ENCODE measurements around the gene SMAD4. TPM values are rescaled to one million over a fixed set of nuclear protein-coding genes. Genes with fewer than 3 reads are reported as not detected.

The SMAD4 gene
- total and polyA plus RNA-seq, 10 donors, result 8.9 to 139 (median 95.9) TPM

DNA sequence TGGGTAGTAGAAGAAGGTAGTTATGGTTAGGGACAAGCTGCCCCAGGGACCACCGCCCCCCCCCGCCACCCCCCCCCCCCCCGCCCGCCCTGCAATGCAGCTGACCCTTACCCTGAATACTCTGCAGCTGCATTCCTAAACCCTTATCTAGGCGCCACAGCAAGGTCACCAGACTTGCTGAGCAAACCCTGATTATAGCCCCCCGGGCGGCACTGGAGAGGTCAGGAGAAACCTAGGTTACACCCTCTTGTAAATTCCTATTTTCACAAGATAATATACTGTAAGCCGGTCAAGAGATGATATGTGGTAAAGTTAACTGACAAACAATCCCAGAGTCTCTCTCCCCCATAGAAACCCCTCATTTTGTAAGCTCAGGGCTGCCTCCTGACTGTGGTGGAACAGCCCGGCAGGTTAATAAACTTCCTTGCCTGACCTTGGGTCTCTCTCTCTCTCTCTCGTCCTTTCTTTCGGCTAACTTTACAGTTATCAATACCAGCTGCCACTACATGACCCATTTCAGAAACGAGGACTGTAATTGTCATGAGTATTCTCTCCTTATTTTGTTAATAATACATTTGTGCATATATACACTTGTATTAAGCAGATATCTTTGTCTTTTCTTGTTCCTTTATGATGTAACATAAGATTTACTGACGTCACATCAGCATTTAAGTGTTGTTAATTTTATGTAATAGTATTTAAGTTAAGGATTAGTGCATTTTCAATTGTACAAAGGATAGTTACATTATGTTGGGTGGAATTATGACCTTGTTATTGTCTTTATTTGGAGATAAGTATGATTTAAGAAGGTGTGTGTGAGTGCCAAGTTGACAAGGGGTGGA, 22.8 kb upstream of the SMAD4 start:
- Histone ChIP-seq H3K27me3 (replicated peaks in 1 of 7) (no peaks in the 10 kb centered on the region), H3K9me3 (peaks cover 0 to 3% (median under 1%) of the 10 kb centered on the region in 8 donors), H3K27ac (no peak overlapping the region), H3K4me1 (no peaks in the 10 kb centered on the region), H3K36me3 (no peaks in the 10 kb centered on the region), H3K4me3 (no peak overlapping the region)
- WGBS, 5 donors, result 72 to 90% (median 77%) methylated on average over 12 to 13 of the region's 13 CpGs
- no peak for DNase-seq
- intact Hi-C loops (cut with DNase I; ENCODE audit: low total_unique reads), result no loop called here
- no peak for TF ChIP-seq POLR2AphosphoS5 (IDR thresholded peaks at IDR 0.05)
- TF ChIP-seq CTCF (IDR thresholded peaks at IDR 0.05 in 8 of 11, conservative IDR thresholded peaks at IDR 0.05 in 3 of 11), result no peak
- no peak for TF ChIP-seq POLR2A (IDR thresholded peaks at IDR 0.05)

DNA sequence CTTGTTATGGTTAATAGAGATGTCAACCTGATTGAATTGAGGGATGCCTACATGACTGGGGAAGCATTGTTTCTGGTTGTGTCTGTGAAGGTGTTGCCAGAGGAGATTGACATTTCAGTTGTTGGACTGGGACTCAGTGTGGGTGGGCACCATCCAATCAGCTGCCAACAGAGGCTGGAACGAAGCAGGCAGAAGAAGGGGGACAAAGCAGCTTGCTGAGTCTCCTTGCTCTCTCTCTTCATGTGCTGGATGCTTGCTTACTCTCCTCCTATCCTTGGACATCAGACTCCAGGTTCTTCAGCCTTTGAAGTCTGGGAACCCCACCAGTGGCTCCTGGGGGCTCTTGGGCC, 22.2 kb upstream of the SMAD4 start:
- Histone ChIP-seq H3K9me3 (peaks cover 0 to 2% (median 0%) of the 10 kb centered on the region in 8 donors), H3K4me1 (no peaks in the 10 kb centered on the region), H3K36me3 (no peaks in the 10 kb centered on the region), H3K4me3 (no peak overlapping the region), H3K27me3 (replicated peaks in 1 of 7) (no peaks in the 10 kb centered on the region), H3K27ac (no peak overlapping the region)
- DNase-seq, result no peak
- 71 to 89% (median 80%) methylated on average over 1 of the region's 1 CpG for WGBS, 5 donors
- intact Hi-C loops (cut with DNase I; ENCODE audit: low total_unique reads), result no loop called here
- TF ChIP-seq POLR2AphosphoS5 (IDR thresholded peaks at IDR 0.05) (no peak), POLR2A (IDR thresholded peaks at IDR 0.05) (no peak), CTCF (IDR thresholded peaks at IDR 0.05 in 8 of 11, conservative IDR thresholded peaks at IDR 0.05 in 3 of 11) (no peak)

- H3K4me3 ChIP-seq, result no peak overlapping the region
- intact Hi-C loops (cut with DNase I; ENCODE audit: low total_unique reads), result no loop called here
- H3K36me3 ChIP-seq, result peaks cover 0 to under 1% (median 0%) of the 10 kb centered on the region in 6 donors
- H3K27ac ChIP-seq, result no peak overlapping the region
- no peaks in the 10 kb centered on the region for H3K9me3 ChIP-seq
- TF ChIP-seq POLR2AphosphoS5 (IDR thresholded peaks at IDR 0.05) (no peak), POLR2A (IDR thresholded peaks at IDR 0.05) (no peak), CTCF (IDR thresholded peaks at IDR 0.05 in 8 of 11, conservative IDR thresholded peaks at IDR 0.05 in 3 of 11) (no peak)
- H3K27me3 ChIP-seq (replicated peaks in 1 of 7), result no peaks in the 10 kb centered on the region
- no peak for DNase-seq
- H3K4me1 ChIP-seq, result no peaks in the 10 kb centered on the region
These were observed 20.9 kb upstream of the SMAD4 start for GRCh38 chr18:51009072-51009471.

DNA sequence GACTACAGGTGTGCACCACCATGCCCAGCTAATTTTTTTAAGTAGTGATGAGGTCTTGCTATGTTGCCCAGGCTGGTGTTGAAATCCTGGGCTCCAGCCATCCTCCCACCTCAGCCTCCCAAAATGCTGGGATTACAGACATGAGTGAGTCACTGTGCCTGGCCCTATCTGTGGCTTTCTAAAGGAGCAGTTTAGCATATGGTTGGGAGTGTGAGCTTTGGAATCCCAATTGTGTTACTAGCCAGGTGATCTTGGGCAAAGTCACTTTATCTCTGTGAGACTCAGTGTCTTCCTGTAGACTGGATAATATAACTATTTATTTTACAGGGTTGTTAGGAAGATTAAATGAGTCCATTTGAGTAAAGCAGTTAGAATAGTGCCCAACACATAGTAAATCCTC, 19.8 kb upstream of the SMAD4 start:
- no peak for DNase-seq
- TF ChIP-seq POLR2AphosphoS5 (IDR thresholded peaks at IDR 0.05), result no peak
- TF ChIP-seq CTCF (IDR thresholded peaks at IDR 0.05 in 8 of 11, conservative IDR thresholded peaks at IDR 0.05 in 3 of 11), result no peak
- TF ChIP-seq POLR2A (IDR thresholded peaks at IDR 0.05), result no peak
- peaks cover 0 to 6% (median 0%) of the 10 kb centered on the region in 8 donors for H3K9me3 ChIP-seq
- H3K4me3 ChIP-seq, result no peak overlapping the region
- peaks cover 0 to 4% (median 0%) of the 10 kb centered on the region in 6 donors for H3K36me3 ChIP-seq
- intact Hi-C loops (cut with DNase I; ENCODE audit: low total_unique reads), result no loop called here
- no peaks in the 10 kb centered on the region for H3K27me3 ChIP-seq (replicated peaks in 1 of 7)
- no peaks in the 10 kb centered on the region for H3K4me1 ChIP-seq
- H3K27ac ChIP-seq, result no peak overlapping the region
